HCT116 (cell line): Measurements from ENCODE around the gene RCBTB2.

Experiments used
- CBX3 ChIP-seq: IDR thresholded peaks from 2 replicates; pipeline ENCODE4 v1.6.1; 2012; ENCODE audit warnings: low read depth
- CEBPB ChIP-seq: IDR thresholded peaks from 2 replicates; pipeline ENCODE4 v1.6.1; 2012; ENCODE audit warnings: low read depth
- EZH2 ChIP-seq: fragments of 200-600 bp; sonication (generic); IDR thresholded peaks from 2 replicates; pipeline ENCODE4 v1.6.1; 2017; ENCODE audit warnings: antibody characterized with exemption, mixed run types
- EZH2phosphoT487 ChIP-seq: fragments of 200-600 bp; IDR thresholded peaks from 2 replicates; pipeline ENCODE4 v1.6.1; 2018; ENCODE audit warnings: antibody characterized with exemption, borderline replicate concordance
- FOSL1 ChIP-seq: IDR thresholded peaks from 2 replicates; pipeline ENCODE4 v1.6.1; 2012; ENCODE audit warnings: low read depth
- POLR2A ChIP-seq: IDR thresholded peaks from 2 replicates; pipeline ENCODE4 v1.7.0; 2011; ENCODE audit warnings: borderline replicate concordance; ENCODE audit not compliant: insufficient read depth, insufficient read length; ENCODE audit errors: extremely low read depth
- POLR2AphosphoS5 ChIP-seq: IDR thresholded peaks from 2 replicates; pipeline ENCODE4 v1.6.1; 2011; ENCODE audit warnings: mild to moderate bottlenecking, low read depth, low read length, moderate library complexity
- RAD21 ChIP-seq: IDR thresholded peaks from 2 replicates; pipeline ENCODE4 v1.6.1; 2012; ENCODE audit warnings: low read depth, mild to moderate bottlenecking
- SP1 ChIP-seq: IDR thresholded peaks from 2 replicates; pipeline ENCODE4 v1.6.1; 2012; ENCODE audit warnings: low read depth
- ZNF274 ChIP-seq: fragments of 200-500 bp; sonication (Bioruptor generic); IDR thresholded peaks from 2 replicates; pipeline ENCODE4 v1.6.1; 2014; ENCODE audit warnings: mild to moderate bottlenecking, low read depth, low read length, inconsistent platforms
- TF ChIP-seq, protein P1 (sequence below), 3 experiments: fragments of 200-600 bp in 1 of 3; sonication (generic) in 1 of 3; IDR thresholded peaks in 2 of 3; conservative IDR thresholded peaks in 1 of 3; 2 replicates each; pipeline ENCODE4 v1.5.1; 2012 to 2017; ENCODE audit warnings: low read depth in 2 of 3, low read length in 2 of 3, antibody characterized with exemption in 1 of 3, borderline replicate concordance in 1 of 3, control low read depth in 1 of 3, mild to moderate bottlenecking in 1 of 3, mixed read lengths in 1 of 3, mixed run types in 1 of 3, moderate library complexity in 1 of 3; ENCODE audit not compliant: insufficient read depth in 1 of 3
- TF ChIP-seq, protein P2 (sequence below): IDR thresholded peaks from 2 replicates; pipeline ENCODE4 v1.6.1; 2012

DNA sequence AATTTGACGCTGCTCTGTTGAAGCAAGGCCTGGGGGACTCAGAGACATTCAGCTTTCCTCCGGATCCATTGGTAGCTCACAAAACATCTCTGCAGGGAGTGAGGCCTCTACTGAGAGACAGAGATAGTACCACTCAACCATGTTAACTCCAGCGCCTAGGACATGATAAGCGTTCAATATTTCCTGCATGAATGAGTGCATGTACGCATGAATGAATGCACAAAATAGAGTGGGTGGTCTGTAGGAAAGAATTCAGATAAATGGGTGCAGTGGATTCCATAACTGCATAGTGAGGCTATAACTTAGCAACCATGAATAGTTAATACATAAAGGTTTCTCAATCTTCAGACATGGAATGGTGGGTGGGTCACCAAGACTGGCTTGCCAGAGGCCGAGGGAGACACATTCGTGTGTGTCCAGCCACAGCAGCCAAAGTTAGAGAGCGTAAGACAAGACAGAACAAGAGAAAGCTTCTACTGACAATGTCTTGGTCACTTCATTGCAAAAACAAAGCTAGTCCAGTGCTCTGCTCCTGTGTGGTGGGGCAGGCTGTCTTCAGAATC is 36.3 kb upstream of the RCBTB2 start:
- TF ChIP-seq, protein P1, sequence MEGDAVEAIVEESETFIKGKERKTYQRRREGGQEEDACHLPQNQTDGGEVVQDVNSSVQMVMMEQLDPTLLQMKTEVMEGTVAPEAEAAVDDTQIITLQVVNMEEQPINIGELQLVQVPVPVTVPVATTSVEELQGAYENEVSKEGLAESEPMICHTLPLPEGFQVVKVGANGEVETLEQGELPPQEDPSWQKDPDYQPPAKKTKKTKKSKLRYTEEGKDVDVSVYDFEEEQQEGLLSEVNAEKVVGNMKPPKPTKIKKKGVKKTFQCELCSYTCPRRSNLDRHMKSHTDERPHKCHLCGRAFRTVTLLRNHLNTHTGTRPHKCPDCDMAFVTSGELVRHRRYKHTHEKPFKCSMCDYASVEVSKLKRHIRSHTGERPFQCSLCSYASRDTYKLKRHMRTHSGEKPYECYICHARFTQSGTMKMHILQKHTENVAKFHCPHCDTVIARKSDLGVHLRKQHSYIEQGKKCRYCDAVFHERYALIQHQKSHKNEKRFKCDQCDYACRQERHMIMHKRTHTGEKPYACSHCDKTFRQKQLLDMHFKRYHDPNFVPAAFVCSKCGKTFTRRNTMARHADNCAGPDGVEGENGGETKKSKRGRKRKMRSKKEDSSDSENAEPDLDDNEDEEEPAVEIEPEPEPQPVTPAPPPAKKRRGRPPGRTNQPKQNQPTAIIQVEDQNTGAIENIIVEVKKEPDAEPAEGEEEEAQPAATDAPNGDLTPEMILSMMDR (IDR thresholded peaks at IDR 0.05 in 2 of 3, conservative IDR thresholded peaks at IDR 0.05 in 1 of 3; ENCODE audit: borderline replicate concordance in 1 of 3, insufficient read depth in 1 of 3, low read depth in 2 of 3, low read length in 2 of 3): no peak
- no peak for TF ChIP-seq EZH2phosphoT487
- TF ChIP-seq EZH2: no peak
- TF ChIP-seq SP1: no peak
- no peak for TF ChIP-seq POLR2AphosphoS5
- TF ChIP-seq, protein P2, sequence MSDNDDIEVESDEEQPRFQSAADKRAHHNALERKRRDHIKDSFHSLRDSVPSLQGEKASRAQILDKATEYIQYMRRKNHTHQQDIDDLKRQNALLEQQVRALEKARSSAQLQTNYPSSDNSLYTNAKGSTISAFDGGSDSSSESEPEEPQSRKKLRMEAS: no peak
- no peak for TF ChIP-seq POLR2A
- TF ChIP-seq FOSL1: no peak
- TF ChIP-seq RAD21: no peak
- TF ChIP-seq CBX3: no peak
- TF ChIP-seq CEBPB: no peak
- TF ChIP-seq ZNF274: no peak
